Measurements from ENCODE around the gene CRYBG3.
"Not testable (repeated sequence)": the region's sequence is repeated elsewhere in the genome, so short reads cannot be mapped to it uniquely, and the experiment has no call there.

The CRYBG3 gene

DNA sequence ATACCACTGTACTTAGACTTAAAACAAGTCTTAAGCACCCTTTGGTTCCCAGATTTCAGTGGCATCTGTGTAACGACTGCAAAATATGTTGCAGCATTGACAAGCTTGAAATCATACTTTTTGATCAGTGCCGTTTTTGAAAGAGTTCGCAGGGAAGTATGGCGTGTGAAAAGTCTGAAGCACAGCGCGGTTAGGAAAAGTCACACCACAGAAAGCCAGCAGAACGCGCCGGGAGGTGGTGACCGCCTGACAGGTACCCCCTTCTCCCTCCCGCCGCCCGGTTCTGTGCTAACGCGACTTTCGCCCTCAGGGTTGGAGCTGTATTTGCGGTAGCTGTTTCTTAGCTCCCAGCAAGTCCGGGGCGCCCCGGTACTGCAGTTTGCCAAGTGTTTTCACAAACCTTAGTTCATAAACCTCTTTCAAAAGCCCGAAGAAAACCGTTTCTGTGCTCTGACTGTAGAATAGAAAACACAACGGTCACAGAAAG lies 481 bp upstream of the CRYBG3 start:
- Histone ChIP-seq H3K9ac (ENCODE audit: low read length) (peak overlapping the region; percentile 61), H3K36me3 (ENCODE audit: control insufficient read depth, low read depth, low read length) (no peaks in the 10 kb centered on the region), H3K4me1 (ENCODE audit: control insufficient read depth, low read depth, low read length) (peaks cover 15% of the 10 kb centered on the region), H3K27ac (ENCODE audit: low read length) (no peak overlapping the region), H3K9me3 (ENCODE audit: control insufficient read depth, low read depth, low read length) (no peaks in the 10 kb centered on the region), H3K4me3 (ENCODE audit: low read length) (peak overlapping the region; percentile 60), H3K27me3 (ENCODE audit: control insufficient read depth, insufficient read depth, low read length) (peaks cover 35% of the 10 kb centered on the region)

DNA sequence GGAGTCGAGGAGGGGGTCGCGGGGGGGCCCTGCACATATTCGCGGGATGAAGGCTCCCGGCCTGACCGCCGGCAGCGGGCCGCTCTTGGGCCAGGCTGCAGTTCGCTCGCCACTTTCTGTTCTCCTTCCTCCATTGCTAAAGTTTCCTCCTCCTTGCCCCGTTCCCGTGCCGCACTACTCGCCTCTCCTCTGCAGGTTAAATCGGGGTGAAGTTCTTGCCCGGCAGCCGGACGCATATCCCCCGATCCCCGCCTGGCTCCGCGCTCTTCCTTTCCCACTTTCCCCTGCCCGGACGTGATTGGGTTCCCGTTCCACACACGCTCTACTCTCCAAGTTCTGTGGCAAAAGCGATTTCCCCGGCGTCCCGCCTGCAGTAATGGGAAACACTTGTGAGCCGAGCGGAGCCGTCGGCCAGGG lies 556 bp downstream of the CRYBG3 start:
- Histone ChIP-seq H3K4me3 (ENCODE audit: low read length) (peak overlapping the region; percentile 60), H3K27ac (ENCODE audit: low read length) (no peak overlapping the region), H3K9ac (ENCODE audit: low read length) (peak overlapping the region; percentile 61), H3K4me1 (ENCODE audit: control insufficient read depth, low read depth, low read length) (peaks cover 15% of the 10 kb centered on the region), H3K9me3 (ENCODE audit: control insufficient read depth, low read depth, low read length) (no peaks in the 10 kb centered on the region), H3K27me3 (ENCODE audit: control insufficient read depth, insufficient read depth, low read length) (peaks cover 35% of the 10 kb centered on the region), H3K36me3 (ENCODE audit: control insufficient read depth, low read depth, low read length) (no peaks in the 10 kb centered on the region)

GRCh38 chr3:97823046-97824004 lies 1.5 kb downstream of the CRYBG3 start:
- Histone ChIP-seq H3K27me3 (ENCODE audit: control insufficient read depth, insufficient read depth, low read length) (peaks cover 35% of the 10 kb centered on the region), H3K4me3 (ENCODE audit: low read length) (peak overlapping the region; percentile 60), H3K9ac (ENCODE audit: low read length) (peak overlapping the region; percentile 61), H3K9me3 (ENCODE audit: control insufficient read depth, low read depth, low read length) (no peaks in the 10 kb centered on the region), H3K36me3 (ENCODE audit: control insufficient read depth, low read depth, low read length) (no peaks in the 10 kb centered on the region), H3K4me1 (ENCODE audit: control insufficient read depth, low read depth, low read length) (peaks cover 15% of the 10 kb centered on the region), H3K27ac (ENCODE audit: low read length) (no peak overlapping the region)

- Histone ChIP-seq H3K4me1 (ENCODE audit: control insufficient read depth, low read depth, low read length) (peaks cover 11% of the 10 kb centered on the region), H3K9ac (ENCODE audit: low read length) (no peak overlapping the region), H3K36me3 (ENCODE audit: control insufficient read depth, low read depth, low read length) (no peaks in the 10 kb centered on the region), H3K4me3 (ENCODE audit: low read length) (no peak overlapping the region), H3K27ac (ENCODE audit: low read length) (no peak overlapping the region), H3K27me3 (ENCODE audit: control insufficient read depth, insufficient read depth, low read length) (peaks cover 33% of the 10 kb centered on the region), H3K9me3 (ENCODE audit: control insufficient read depth, low read depth, low read length) (no peaks in the 10 kb centered on the region)
Measured at GRCh38 chr3:97825101-97825500, 3.3 kb downstream of the CRYBG3 start.

DNA sequence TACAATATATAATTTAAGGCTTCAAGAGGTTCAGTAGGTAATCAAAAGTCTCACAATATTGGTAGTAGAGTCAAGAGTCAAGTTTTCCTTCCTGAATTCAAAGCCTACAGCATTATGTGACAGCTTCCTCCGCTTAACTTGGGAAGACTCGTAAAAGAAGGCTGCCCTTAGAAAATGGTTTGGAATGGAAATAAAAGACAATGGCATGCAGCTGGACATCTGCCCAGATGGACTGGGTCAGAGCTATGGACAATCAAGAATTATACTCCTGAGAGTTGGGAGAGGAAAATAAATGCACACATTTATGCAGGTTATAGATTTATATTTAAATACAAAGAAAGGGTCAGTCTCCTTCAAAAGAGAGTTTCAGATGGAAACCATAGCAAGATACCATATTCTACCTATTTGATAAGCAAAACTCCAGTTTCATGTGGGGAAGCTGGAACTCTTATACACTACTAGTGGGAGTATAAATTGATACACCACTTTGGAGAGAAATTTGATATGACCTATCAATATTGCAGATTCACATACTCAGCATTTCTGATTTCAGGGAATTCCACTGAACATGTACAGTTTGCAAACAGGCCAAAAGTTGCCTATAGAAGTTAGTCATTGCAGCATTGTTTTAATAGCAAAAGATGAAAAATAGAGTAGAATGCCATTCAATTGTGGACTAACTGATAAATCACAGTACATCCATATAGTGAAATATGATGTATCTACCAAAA lies 6.1 kb downstream of the CRYBG3 start:
- Histone ChIP-seq H3K9ac (ENCODE audit: low read length) (no peak overlapping the region), H3K27ac (ENCODE audit: low read length) (no peak overlapping the region), H3K4me1 (ENCODE audit: control insufficient read depth, low read depth, low read length) (peaks cover 4% of the 10 kb centered on the region), H3K9me3 (ENCODE audit: control insufficient read depth, low read depth, low read length) (no peaks in the 10 kb centered on the region), H3K27me3 (ENCODE audit: control insufficient read depth, insufficient read depth, low read length) (peaks cover 13% of the 10 kb centered on the region), H3K4me3 (ENCODE audit: low read length) (no peak overlapping the region), H3K36me3 (ENCODE audit: control insufficient read depth, low read depth, low read length) (no peaks in the 10 kb centered on the region)

GRCh38 chr3:97829198-97829597 lies 7.4 kb downstream of the CRYBG3 start:
- H3K27ac ChIP-seq (ENCODE audit: low read length): no peak overlapping the region
- no peaks in the 10 kb centered on the region for H3K9me3 ChIP-seq (ENCODE audit: control insufficient read depth, low read depth, low read length)
- no peaks in the 10 kb centered on the region for H3K27me3 ChIP-seq (ENCODE audit: control insufficient read depth, insufficient read depth, low read length)
- no peak overlapping the region for H3K9ac ChIP-seq (ENCODE audit: low read length)
- H3K36me3 ChIP-seq (ENCODE audit: control insufficient read depth, low read depth, low read length): no peaks in the 10 kb centered on the region
- no peak overlapping the region for H3K4me3 ChIP-seq (ENCODE audit: low read length)
- H3K4me1 ChIP-seq (ENCODE audit: control insufficient read depth, low read depth, low read length): no peaks in the 10 kb centered on the region

- Histone ChIP-seq H3K27ac (ENCODE audit: low read length) (no peak overlapping the region), H3K4me1 (ENCODE audit: control insufficient read depth, low read depth, low read length) (no peaks in the 10 kb centered on the region), H3K36me3 (ENCODE audit: control insufficient read depth, low read depth, low read length) (no peaks in the 10 kb centered on the region), H3K9ac (ENCODE audit: low read length) (no peak overlapping the region), H3K4me3 (ENCODE audit: low read length) (no peak overlapping the region), H3K9me3 (ENCODE audit: control insufficient read depth, low read depth, low read length) (no peaks in the 10 kb centered on the region), H3K27me3 (ENCODE audit: control insufficient read depth, insufficient read depth, low read length) (no peaks in the 10 kb centered on the region)
Measured at GRCh38 chr3:97830638-97831037, 8.8 kb downstream of the CRYBG3 start.

DNA sequence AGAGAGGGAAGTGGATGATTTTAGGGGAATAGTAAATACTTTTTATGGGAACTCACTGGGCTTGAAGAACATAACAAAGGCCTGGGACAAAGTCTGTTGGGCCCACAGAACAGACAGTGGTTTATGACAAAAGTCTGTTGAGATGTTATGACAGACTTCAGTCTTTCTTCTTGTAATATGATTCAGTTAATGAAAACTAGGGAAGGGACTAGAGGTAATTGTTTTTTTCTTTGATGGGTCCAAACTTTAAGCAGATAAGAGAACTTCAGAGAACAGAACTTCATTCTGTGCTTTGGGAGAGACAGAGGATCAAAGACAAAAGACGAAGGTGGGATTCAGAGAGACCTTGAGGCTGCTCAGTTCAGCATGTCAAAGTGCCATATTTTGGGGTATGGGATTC lies 9.3 kb downstream of the CRYBG3 start:
- H3K27me3 ChIP-seq (ENCODE audit: control insufficient read depth, insufficient read depth, low read length): no peaks in the 10 kb centered on the region
- no peaks in the 10 kb centered on the region for H3K36me3 ChIP-seq (ENCODE audit: control insufficient read depth, low read depth, low read length)
- H3K4me3 ChIP-seq (ENCODE audit: low read length): no peak overlapping the region
- no peak overlapping the region for H3K9ac ChIP-seq (ENCODE audit: low read length)
- no peaks in the 10 kb centered on the region for H3K4me1 ChIP-seq (ENCODE audit: control insufficient read depth, low read depth, low read length)
- H3K27ac ChIP-seq (ENCODE audit: low read length): no peak overlapping the region
- H3K9me3 ChIP-seq (ENCODE audit: control insufficient read depth, low read depth, low read length): no peaks in the 10 kb centered on the region

- not testable (repeated sequence) for H3K4me1 ChIP-seq (ENCODE audit: control insufficient read depth, low read depth, low read length); H3K9me3 ChIP-seq (ENCODE audit: control insufficient read depth, low read depth, low read length); H3K27ac ChIP-seq (ENCODE audit: low read length)
Measured at GRCh38 chr3:97833184-97833583, 11.4 kb downstream of the CRYBG3 start.

GRCh38 chr3:97835761-97836160 lies 13.9 kb downstream of the CRYBG3 start:
- no peak overlapping the region for H3K9ac ChIP-seq (ENCODE audit: low read length)
- no peak overlapping the region for H3K27ac ChIP-seq (ENCODE audit: low read length)
- no peaks in the 10 kb centered on the region for H3K27me3 ChIP-seq (ENCODE audit: control insufficient read depth, insufficient read depth, low read length)
- no peak overlapping the region for H3K4me3 ChIP-seq (ENCODE audit: low read length)
- H3K36me3 ChIP-seq (ENCODE audit: control insufficient read depth, low read depth, low read length): no peaks in the 10 kb centered on the region
- H3K4me1 ChIP-seq (ENCODE audit: control insufficient read depth, low read depth, low read length): no peaks in the 10 kb centered on the region
- no peaks in the 10 kb centered on the region for H3K9me3 ChIP-seq (ENCODE audit: control insufficient read depth, low read depth, low read length)

More at GRCh38 chr3:97833184-97833583, 11.4 kb downstream of the CRYBG3 start:
- H3K4me3 ChIP-seq (ENCODE audit: low read length); H3K27me3 ChIP-seq (ENCODE audit: control insufficient read depth, insufficient read depth, low read length); H3K9ac ChIP-seq (ENCODE audit: low read length); H3K36me3 ChIP-seq (ENCODE audit: control insufficient read depth, low read depth, low read length): not testable (repeated sequence)

- H3K36me3 ChIP-seq (ENCODE audit: control insufficient read depth, low read depth, low read length): no peaks in the 10 kb centered on the region
- H3K9me3 ChIP-seq (ENCODE audit: control insufficient read depth, low read depth, low read length): no peaks in the 10 kb centered on the region
- no peak overlapping the region for H3K9ac ChIP-seq (ENCODE audit: low read length)
- H3K4me3 ChIP-seq (ENCODE audit: low read length): no peak overlapping the region
- no peaks in the 10 kb centered on the region for H3K4me1 ChIP-seq (ENCODE audit: control insufficient read depth, low read depth, low read length)
- H3K27me3 ChIP-seq (ENCODE audit: control insufficient read depth, insufficient read depth, low read length): no peaks in the 10 kb centered on the region
- no peak overlapping the region for H3K27ac ChIP-seq (ENCODE audit: low read length)
Measured at GRCh38 chr3:97838393-97838792, 16.6 kb downstream of the CRYBG3 start.

All from iPS-18a (cell line).